ENCODE measurements around the gene ADK. TPM values are rescaled to one million over a fixed set of nuclear protein-coding genes. Genes with fewer than 3 reads are reported as not detected.

Gene ADK
- polyA plus RNA-seq, 1 experiment, result 41.9 TPM

DNA sequence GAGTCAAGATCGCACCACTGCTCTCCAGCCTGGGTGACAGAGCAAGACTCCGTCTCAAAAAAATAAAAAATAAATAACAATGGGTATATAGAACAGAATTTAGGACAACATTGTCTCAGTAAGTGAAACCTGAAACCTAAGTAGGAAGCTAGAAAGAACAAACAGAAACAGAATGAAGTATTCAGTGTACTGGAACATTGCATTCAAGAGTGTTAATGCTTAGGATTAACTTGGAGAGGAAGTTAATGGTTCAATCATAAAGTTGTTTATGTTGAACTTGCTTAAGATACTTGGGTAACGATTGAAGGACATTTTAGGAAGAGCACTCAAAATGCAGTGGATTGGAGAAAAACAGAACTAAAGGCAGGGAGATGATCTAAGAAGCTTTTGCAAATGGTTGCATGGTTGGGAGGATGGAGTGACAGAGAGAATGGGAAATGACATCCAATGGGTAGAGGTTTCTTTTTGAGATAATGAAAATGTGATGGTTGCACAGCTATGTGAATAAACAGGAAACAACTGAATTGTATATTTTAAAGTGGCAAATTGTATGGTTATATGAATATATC is 233.7 kb downstream of the ADK start:
- POLR2A ChIA-PET, result no interaction called here
- H3K27me3 ChIP-seq (ENCODE audit: control insufficient read depth, insufficient read depth, low read length), result no peaks in the 10 kb centered on the region
- no peaks in the 10 kb centered on the region for H3K9me3 ChIP-seq (ENCODE audit: control insufficient read depth, insufficient read depth, low read length)
- CTCF ChIA-PET, result interaction anchor here (0.5 kb wide), 1 partner anchor 852 kb away, joined by 3 read pairs; no protein-coding TSS in a partner anchor
- no peak overlapping the region for H3K27ac ChIP-seq (ENCODE audit: low read depth, low read length)
- H3K4me3 ChIP-seq (ENCODE audit: low read depth, low read length), result no peak overlapping the region
- TF ChIP-seq, protein P1, sequence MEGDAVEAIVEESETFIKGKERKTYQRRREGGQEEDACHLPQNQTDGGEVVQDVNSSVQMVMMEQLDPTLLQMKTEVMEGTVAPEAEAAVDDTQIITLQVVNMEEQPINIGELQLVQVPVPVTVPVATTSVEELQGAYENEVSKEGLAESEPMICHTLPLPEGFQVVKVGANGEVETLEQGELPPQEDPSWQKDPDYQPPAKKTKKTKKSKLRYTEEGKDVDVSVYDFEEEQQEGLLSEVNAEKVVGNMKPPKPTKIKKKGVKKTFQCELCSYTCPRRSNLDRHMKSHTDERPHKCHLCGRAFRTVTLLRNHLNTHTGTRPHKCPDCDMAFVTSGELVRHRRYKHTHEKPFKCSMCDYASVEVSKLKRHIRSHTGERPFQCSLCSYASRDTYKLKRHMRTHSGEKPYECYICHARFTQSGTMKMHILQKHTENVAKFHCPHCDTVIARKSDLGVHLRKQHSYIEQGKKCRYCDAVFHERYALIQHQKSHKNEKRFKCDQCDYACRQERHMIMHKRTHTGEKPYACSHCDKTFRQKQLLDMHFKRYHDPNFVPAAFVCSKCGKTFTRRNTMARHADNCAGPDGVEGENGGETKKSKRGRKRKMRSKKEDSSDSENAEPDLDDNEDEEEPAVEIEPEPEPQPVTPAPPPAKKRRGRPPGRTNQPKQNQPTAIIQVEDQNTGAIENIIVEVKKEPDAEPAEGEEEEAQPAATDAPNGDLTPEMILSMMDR (IDR thresholded peaks at IDR 0.05; ENCODE audit: low read depth, low read length), result no peak
- DNase-seq (ENCODE audit: low read depth, low spot score), result no peak

DNA sequence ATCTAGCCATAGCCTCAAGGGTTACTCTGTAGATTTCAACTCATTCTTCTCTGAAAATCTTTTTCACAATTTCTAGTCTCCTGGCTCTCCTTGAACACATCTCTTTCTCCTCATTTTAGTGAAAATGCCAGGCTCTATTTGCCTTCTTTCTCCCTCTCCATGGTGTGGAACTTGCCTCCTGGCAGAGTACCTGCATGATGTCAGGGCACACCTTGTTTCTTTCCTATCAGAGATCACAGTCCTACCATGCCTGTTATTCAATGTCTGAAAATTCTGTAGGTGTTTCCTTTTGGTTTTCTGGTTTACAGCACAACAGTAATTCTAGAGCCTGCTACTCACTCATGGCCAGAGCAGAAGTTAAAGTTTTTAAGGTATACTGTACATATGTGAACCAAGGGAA is 237.8 kb downstream of the ADK start:
- H3K27me3 ChIP-seq (ENCODE audit: control insufficient read depth, insufficient read depth, low read length), result no peaks in the 10 kb centered on the region
- CTCF ChIA-PET, result no interaction called here
- H3K4me3 ChIP-seq (ENCODE audit: low read depth, low read length), result no peak overlapping the region
- TF ChIP-seq, protein P1 (IDR thresholded peaks at IDR 0.05; ENCODE audit: low read depth, low read length), result no peak
- POLR2A ChIA-PET, result no interaction called here
- no peak overlapping the region for H3K27ac ChIP-seq (ENCODE audit: low read depth, low read length)
- no peaks in the 10 kb centered on the region for H3K9me3 ChIP-seq (ENCODE audit: control insufficient read depth, insufficient read depth, low read length)
- no peak for DNase-seq (ENCODE audit: low read depth, low spot score)

- POLR2A ChIA-PET, result no interaction called here
- Histone ChIP-seq H3K4me3 (ENCODE audit: low read depth, low read length) (no peak overlapping the region), H3K27ac (ENCODE audit: low read depth, low read length) (no peak overlapping the region), H3K9me3 (ENCODE audit: control insufficient read depth, insufficient read depth, low read length) (no peaks in the 10 kb centered on the region), H3K27me3 (ENCODE audit: control insufficient read depth, insufficient read depth, low read length) (no peaks in the 10 kb centered on the region)
- TF ChIP-seq, protein P1 (IDR thresholded peaks at IDR 0.05; ENCODE audit: low read depth, low read length), result no peak
- CTCF ChIA-PET, result no interaction called here
- no peak for DNase-seq (ENCODE audit: low read depth, low spot score)
These were observed 240.8 kb downstream of the ADK start for GRCh38 chr10:74391786-74392185.

DNA sequence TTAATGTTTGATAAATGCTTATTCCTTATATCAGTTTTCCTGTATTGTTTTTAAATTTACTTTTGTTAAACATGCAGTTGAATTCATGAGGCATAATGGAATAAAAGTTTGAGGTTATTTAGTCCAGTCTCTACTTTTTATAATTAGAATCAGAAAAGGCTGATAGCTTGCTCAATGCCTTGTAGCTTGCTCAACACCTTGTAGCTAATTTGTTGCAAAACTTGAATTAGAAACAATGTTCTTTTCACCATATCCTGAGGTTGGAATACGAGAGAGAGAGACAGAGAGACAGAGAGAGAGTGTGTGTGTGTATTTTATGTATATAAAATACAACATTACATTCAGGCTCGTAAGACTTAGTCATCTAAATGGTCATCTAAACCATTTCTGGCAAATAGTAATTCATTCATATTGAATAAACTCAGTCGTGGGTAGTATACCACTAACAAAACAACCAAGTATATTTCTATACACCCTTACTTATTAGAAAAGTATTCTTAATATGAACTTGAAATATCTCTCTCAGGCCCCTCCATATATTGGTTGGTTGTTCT is 243.5 kb downstream of the ADK start:
- no peaks in the 10 kb centered on the region for H3K9me3 ChIP-seq (ENCODE audit: control insufficient read depth, insufficient read depth, low read length)
- no peak overlapping the region for H3K27ac ChIP-seq (ENCODE audit: low read depth, low read length)
- no peaks in the 10 kb centered on the region for H3K27me3 ChIP-seq (ENCODE audit: control insufficient read depth, insufficient read depth, low read length)
- TF ChIP-seq, protein P1 (IDR thresholded peaks at IDR 0.05; ENCODE audit: low read depth, low read length), result no peak
- H3K4me3 ChIP-seq (ENCODE audit: low read depth, low read length), result no peak overlapping the region
- peak; percentile 10 for DNase-seq (ENCODE audit: low read depth, low spot score)
- POLR2A ChIA-PET, result no interaction called here
- CTCF ChIA-PET, result no interaction called here

DNA sequence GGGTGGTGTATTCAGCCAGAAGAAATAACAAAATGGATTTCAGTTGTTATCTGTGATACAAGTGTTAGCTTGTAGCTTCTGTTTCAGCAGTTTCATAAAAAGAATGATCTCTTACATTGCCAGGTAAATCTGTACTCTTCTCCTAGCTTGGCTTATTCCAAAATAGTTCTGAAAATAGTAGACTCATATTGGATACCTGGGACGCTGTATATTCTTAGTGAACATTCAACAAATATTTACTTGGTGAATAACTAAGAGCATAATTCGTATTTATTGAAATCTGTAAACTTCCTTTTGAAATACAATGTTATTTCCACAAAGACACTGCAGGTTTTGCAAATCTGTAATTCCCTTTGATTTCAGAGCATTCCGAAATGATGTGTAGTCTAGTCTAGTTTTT is 249.2 kb downstream of the ADK start:
- CTCF ChIA-PET, result no interaction called here
- no peak overlapping the region for H3K27ac ChIP-seq (ENCODE audit: low read depth, low read length)
- H3K4me3 ChIP-seq (ENCODE audit: low read depth, low read length), result no peak overlapping the region
- H3K9me3 ChIP-seq (ENCODE audit: control insufficient read depth, insufficient read depth, low read length), result peaks cover 4% of the 10 kb centered on the region; the same call in 1 of the 2 replicates
- POLR2A ChIA-PET, result no interaction called here
- no peak for DNase-seq (ENCODE audit: low read depth, low spot score)
- TF ChIP-seq, protein P1 (IDR thresholded peaks at IDR 0.05; ENCODE audit: low read depth, low read length), result no peak
- H3K27me3 ChIP-seq (ENCODE audit: control insufficient read depth, insufficient read depth, low read length), result no peaks in the 10 kb centered on the region

All from AG04450 (cell line).